ENCODE results near the gene DBP.

The DBP gene

GRCh38 chr19:48638831-48639381, 1.7 kb upstream of the DBP start:
- peaks cover 4% of the 10 kb centered on the region for H4K20me1 ChIP-seq (ENCODE audit: insufficient read depth, low read length, poor library complexity, severe bottlenecking)
- H3K36me3 ChIP-seq (ENCODE audit: insufficient read depth, low read length), result no peaks in the 10 kb centered on the region
- peak overlapping the region; percentile 80 for H3K4me3 ChIP-seq (ENCODE audit: low read length, poor library complexity, severe bottlenecking)
- peak overlapping the region; percentile 86 for H3K9ac ChIP-seq (ENCODE audit: low read depth, low read length, poor library complexity, severe bottlenecking)
- H3K9me2 ChIP-seq (replicated peaks; ENCODE audit: low read depth, low read length), result no peaks in the 10 kb centered on the region
- TF ChIP-seq EZH2phosphoT487 (IDR thresholded peaks at IDR 0.05; ENCODE audit: borderline replicate concordance), result no peak
- no peak overlapping the region for H2AFZ ChIP-seq (ENCODE audit: low read length)
- H3F3A ChIP-seq (ENCODE audit: low read depth), result peaks cover 3% of the 10 kb centered on the region
- H3K79me2 ChIP-seq (ENCODE audit: insufficient read depth, low read length), result peaks cover 20% of the 10 kb centered on the region
- H3K4me2 ChIP-seq (ENCODE audit: low read depth, low read length, poor library complexity, severe bottlenecking), result peak overlapping the region; percentile 82
- no peaks in the 10 kb centered on the region for H3K9me3 ChIP-seq (ENCODE audit: insufficient read depth, low read depth, low read length)
- no peaks in the 10 kb centered on the region for H3K27me3 ChIP-seq (ENCODE audit: insufficient read depth, low read length, poor library complexity, severe bottlenecking)
- H3K4me1 ChIP-seq (ENCODE audit: insufficient read depth, low read length, poor library complexity, severe bottlenecking), result peaks cover 27% of the 10 kb centered on the region

- H3F3A ChIP-seq (ENCODE audit: low read depth), result peaks cover 3% of the 10 kb centered on the region
- H4K20me1 ChIP-seq (ENCODE audit: insufficient read depth, low read length, poor library complexity, severe bottlenecking), result peaks cover 4% of the 10 kb centered on the region
- H3K4me2 ChIP-seq (ENCODE audit: low read depth, low read length, poor library complexity, severe bottlenecking), result peak overlapping the region; percentile 82
- H3K9me2 ChIP-seq (replicated peaks; ENCODE audit: low read depth, low read length), result no peaks in the 10 kb centered on the region
- H3K4me1 ChIP-seq (ENCODE audit: insufficient read depth, low read length, poor library complexity, severe bottlenecking), result peaks cover 34% of the 10 kb centered on the region
- no peaks in the 10 kb centered on the region for H3K27me3 ChIP-seq (ENCODE audit: insufficient read depth, low read length, poor library complexity, severe bottlenecking)
- peak overlapping the region; percentile 80 for H3K4me3 ChIP-seq (ENCODE audit: low read length, poor library complexity, severe bottlenecking)
- peaks cover 27% of the 10 kb centered on the region for H3K79me2 ChIP-seq (ENCODE audit: insufficient read depth, low read length)
- no peak for TF ChIP-seq EZH2phosphoT487 (IDR thresholded peaks at IDR 0.05; ENCODE audit: borderline replicate concordance)
- peak; percentile 49 for TF ChIP-seq CTCF (conservative IDR thresholded peaks at IDR 0.05; ENCODE audit: low read length)
- H3K9me3 ChIP-seq (ENCODE audit: insufficient read depth, low read depth, low read length), result no peaks in the 10 kb centered on the region
- peak overlapping the region; percentile 84 for H2AFZ ChIP-seq (ENCODE audit: low read length)
- no peaks in the 10 kb centered on the region for H3K36me3 ChIP-seq (ENCODE audit: insufficient read depth, low read length)
- H3K9ac ChIP-seq (ENCODE audit: low read depth, low read length, poor library complexity, severe bottlenecking), result peak overlapping the region; percentile 86
Measured at GRCh38 chr19:48637948-48638830, 1.0 kb upstream of the DBP start.

- TF ChIP-seq EZH2phosphoT487 (IDR thresholded peaks at IDR 0.05; ENCODE audit: borderline replicate concordance), result no peak
- H3K4me3 ChIP-seq (ENCODE audit: low read length, poor library complexity, severe bottlenecking), result peak overlapping the region; percentile 93
- peak overlapping the region; percentile 86 for H3K9ac ChIP-seq (ENCODE audit: low read depth, low read length, poor library complexity, severe bottlenecking)
- peaks cover 41% of the 10 kb centered on the region for H3K4me1 ChIP-seq (ENCODE audit: insufficient read depth, low read length, poor library complexity, severe bottlenecking)
- peaks cover 3% of the 10 kb centered on the region for H3F3A ChIP-seq (ENCODE audit: low read depth)
- no peaks in the 10 kb centered on the region for H3K9me3 ChIP-seq (ENCODE audit: insufficient read depth, low read depth, low read length)
- no peaks in the 10 kb centered on the region for H3K36me3 ChIP-seq (ENCODE audit: insufficient read depth, low read length)
- peak overlapping the region; percentile 84 for H2AFZ ChIP-seq (ENCODE audit: low read length)
- H4K20me1 ChIP-seq (ENCODE audit: insufficient read depth, low read length, poor library complexity, severe bottlenecking), result peaks cover 4% of the 10 kb centered on the region
- H3K79me2 ChIP-seq (ENCODE audit: insufficient read depth, low read length), result peaks cover 34% of the 10 kb centered on the region
- no peaks in the 10 kb centered on the region for H3K9me2 ChIP-seq (replicated peaks; ENCODE audit: low read depth, low read length)
- H3K4me2 ChIP-seq (ENCODE audit: low read depth, low read length, poor library complexity, severe bottlenecking), result peak overlapping the region; percentile 99
- no peaks in the 10 kb centered on the region for H3K27me3 ChIP-seq (ENCODE audit: insufficient read depth, low read length, poor library complexity, severe bottlenecking)
Measured at GRCh38 chr19:48637449-48637947, 319 bp upstream of the DBP start.

Measured in Loucy (cell line).